Spleen (tissue), 7 donors: ENCODE measurements around the gene C16orf82.

Experiments used
- CTCF ChIP-seq, 11 experiments: fragments of 200-600 bp in 7 of 11; fragments of 450-650 bp in 4 of 11; sonication (generic) in 4 of 11; IDR thresholded peaks in 8 of 11; conservative IDR thresholded peaks in 3 of 11; 1 replicate in 7 of 11; 2 replicates in 4 of 11; pipeline versions ENCODE4 v1.4.0 to v1.8.0; 2016 to 2021; ENCODE audit warnings: antibody characterized with exemption in 11 of 11, inconsistent platforms in 4 of 11, mild to moderate bottlenecking in 1 of 11
- POLR2AphosphoS5 ChIP-seq, 3 donors: sonication (generic); formaldehyde crosslinking; IDR thresholded peaks; one replicate each; pipeline ENCODE4 v1.5.1; 2017; ENCODE audit warnings: antibody characterized with exemption in 3 of 3
- donor health status: DM: no; HTN: no; CAD: no; lungs with moderate emphysema.
- donor health status: DM: no; HTN: no; CAD: no.
- donor health status: DM: no; HTN: no; CAD: no.

DNA sequence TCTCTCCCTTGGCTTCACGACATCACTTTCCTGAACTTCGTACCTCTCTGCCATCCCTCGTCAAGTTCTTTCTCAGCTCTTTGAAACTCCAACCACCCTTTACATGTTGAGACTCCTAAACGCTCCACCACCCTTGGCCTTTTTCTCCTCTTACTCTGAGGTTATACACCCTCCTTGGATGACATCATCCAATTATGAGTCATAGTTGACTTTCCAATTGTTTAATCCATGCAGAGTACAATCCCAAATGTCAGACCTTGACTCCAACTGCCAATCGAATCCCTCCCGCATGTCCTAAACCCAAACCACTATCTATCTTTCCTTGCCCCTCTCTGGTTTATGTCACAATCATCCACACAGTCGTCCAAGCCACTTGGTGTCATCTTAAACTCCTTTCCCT is 18.4 kb upstream of the C16orf82 start:
- no peak for TF ChIP-seq CTCF (IDR thresholded peaks at IDR 0.05 in 8 of 11, conservative IDR thresholded peaks at IDR 0.05 in 3 of 11)
- no peak for TF ChIP-seq POLR2AphosphoS5 (IDR thresholded peaks at IDR 0.05)
